Ectodermal cell (in vitro differentiated cells): ENCODE measurements around the gene ABHD12.

Experiments
- H3K27ac ChIP-seq: 2 replicates; pipeline ENCODE4 v1.7.0; 2013; ENCODE audit warnings: mild to moderate bottlenecking, low read depth, low read length; ENCODE audit not compliant: insufficient read depth, poor library complexity, severe bottlenecking
- H3K27me3 ChIP-seq: 2 replicates; pipeline ENCODE4 v1.7.0; 2013; ENCODE audit warnings: mild to moderate bottlenecking, low read length; ENCODE audit not compliant: insufficient read depth, control insufficient read depth, poor library complexity, severe bottlenecking
- H3K36me3 ChIP-seq: one replicate; pipeline ENCODE4 v1.7.0; 2013; ENCODE audit warnings: low read length; ENCODE audit not compliant: control insufficient read depth, insufficient read depth
- H3K4me1 ChIP-seq: one replicate; pipeline ENCODE4 v1.7.0; 2013; ENCODE audit warnings: low read length; ENCODE audit not compliant: control insufficient read depth, insufficient read depth
- H3K4me3 ChIP-seq: 2 replicates; pipeline ENCODE4 v1.7.0; 2013; ENCODE audit warnings: low read depth, low read length, control low read depth; ENCODE audit not compliant: insufficient read depth
- H3K9me3 ChIP-seq: 2 replicates; pipeline ENCODE4 v1.7.0; 2013; ENCODE audit warnings: mild to moderate bottlenecking, low read length, moderate library complexity; ENCODE audit not compliant: control insufficient read depth
- WGBS, 2 experiments: methylation state at CpG; one replicate each; pipeline ENCODE4 v1.1.7; 2013; ENCODE audit warnings: missing lambda C conversion rate in 2 of 2; 5-methylcytosine and 5-hydroxymethylcytosine counted together

The ABHD12 gene

DNA sequence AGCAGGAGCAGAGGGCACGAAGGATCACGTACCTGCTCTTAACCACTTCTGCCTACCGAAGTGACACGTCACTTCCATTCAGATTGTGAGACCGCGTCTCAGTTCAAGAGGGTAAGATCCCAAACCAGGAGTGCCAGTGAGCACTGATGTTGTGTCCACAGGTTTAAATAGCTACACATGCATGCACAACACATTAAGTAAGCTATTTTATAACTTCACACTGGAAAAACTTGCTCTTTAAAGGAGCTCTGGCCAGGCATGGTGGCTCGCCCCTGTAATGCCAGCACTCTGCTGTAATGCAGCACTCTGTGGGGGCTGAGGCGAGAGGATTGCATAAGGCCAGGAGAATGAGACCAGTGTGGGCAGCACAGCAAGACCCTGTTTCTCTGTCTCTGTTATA lies 21.1 kb downstream of the ABHD12 start:
- peaks cover 4% of the 10 kb centered on the region for H3K4me1 ChIP-seq
- no peak overlapping the region for H3K4me3 ChIP-seq
- H3K27me3 ChIP-seq = no peaks in the 10 kb centered on the region
- WGBS, 2 experiments = 88 to 90% methylated on average over 8 of the region's 8 CpGs
- no peak overlapping the region for H3K27ac ChIP-seq
- no peaks in the 10 kb centered on the region for H3K36me3 ChIP-seq
- H3K9me3 ChIP-seq = no peaks in the 10 kb centered on the region

DNA sequence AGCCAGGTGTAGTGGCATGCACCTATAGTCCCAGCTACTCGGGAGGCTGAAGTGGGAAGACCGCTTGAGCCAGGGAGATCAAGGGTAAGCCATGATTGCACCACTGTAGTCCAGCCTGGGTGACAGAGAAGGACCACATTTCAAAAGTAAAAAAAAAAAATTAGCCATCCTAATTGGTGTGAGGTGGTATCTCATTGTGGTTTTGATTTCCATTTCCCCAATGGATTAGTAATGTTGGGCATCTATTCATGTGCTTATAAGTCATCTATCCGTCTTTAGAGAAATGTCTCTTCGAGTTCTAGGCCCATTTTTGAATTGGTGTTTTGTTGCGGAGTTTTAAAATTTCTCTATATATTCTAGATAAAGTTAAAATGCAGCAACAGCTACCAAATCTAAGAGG lies 21.7 kb downstream of the ABHD12 start:
- no peaks in the 10 kb centered on the region for H3K27me3 ChIP-seq
- WGBS, 2 experiments = 93 to 96% methylated on average over 2 to 4 of the region's 5 CpGs
- peaks cover 6% of the 10 kb centered on the region for H3K4me1 ChIP-seq
- H3K9me3 ChIP-seq = no peaks in the 10 kb centered on the region
- no peak overlapping the region for H3K27ac ChIP-seq
- H3K36me3 ChIP-seq = no peaks in the 10 kb centered on the region
- no peak overlapping the region for H3K4me3 ChIP-seq

DNA sequence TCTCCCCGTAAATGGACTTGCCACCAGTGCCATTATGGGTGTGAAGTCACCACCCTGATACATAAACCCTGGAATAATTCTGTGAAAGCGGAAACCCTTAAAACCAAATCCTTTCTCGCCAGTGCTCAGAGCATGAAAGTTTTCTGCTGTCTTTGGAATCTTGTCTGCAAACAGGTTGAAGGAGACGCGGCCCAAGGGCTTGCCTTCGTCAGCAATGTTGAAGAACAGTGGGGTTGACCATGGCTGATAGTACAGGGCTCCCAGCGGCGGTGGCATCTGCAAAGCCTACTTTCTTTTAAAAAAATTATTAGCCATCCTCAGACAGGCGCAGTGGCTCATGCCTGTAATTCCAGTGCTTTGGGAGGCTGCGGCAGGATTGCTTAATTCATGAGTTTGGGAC lies 22.1 kb downstream of the ABHD12 start:
- no peak overlapping the region for H3K27ac ChIP-seq
- WGBS, 2 experiments = 95% methylated on average over 10 of the region's 10 CpGs
- peaks cover 6% of the 10 kb centered on the region for H3K4me1 ChIP-seq
- no peaks in the 10 kb centered on the region for H3K36me3 ChIP-seq
- no peaks in the 10 kb centered on the region for H3K27me3 ChIP-seq
- H3K9me3 ChIP-seq = no peaks in the 10 kb centered on the region
- no peak overlapping the region for H3K4me3 ChIP-seq

DNA sequence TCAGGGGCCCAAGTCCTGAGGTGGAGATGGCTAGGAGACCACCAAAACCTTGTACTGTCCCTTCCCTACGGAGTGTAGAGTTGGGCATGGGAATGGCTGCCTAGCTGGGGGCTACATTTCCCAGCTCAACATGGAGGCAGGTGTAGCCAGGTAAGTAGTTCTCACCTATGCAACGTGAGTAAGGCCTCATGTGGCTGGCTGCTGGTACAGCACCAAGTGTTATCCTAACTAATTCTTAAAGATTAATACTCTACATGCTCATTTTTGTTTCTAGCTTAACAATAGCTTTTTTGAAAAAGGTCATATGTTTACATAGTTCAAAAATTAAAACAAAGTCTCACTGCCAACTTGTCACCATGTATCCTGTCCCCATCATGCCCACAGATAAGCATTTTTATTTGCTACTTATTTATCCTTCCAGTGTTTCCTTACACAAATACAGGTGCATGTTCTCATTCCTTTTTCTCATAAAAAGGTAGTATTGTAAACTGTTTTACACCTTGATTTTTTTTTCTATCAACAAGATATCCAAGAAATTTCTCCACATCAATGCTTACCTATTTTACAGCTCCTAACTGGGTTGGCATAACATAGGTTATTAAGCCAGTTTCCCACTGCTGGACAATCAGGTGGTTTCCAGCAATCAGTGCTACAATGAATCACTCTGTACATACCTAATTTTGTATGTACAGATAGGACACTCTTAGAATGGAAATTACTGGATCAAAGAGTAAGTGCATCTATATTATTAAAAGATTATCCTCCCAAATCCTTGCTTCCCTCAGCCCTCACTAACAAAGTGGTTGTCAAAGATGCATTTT lies 25.5 kb downstream of the ABHD12 start:
- Histone ChIP-seq H3K4me3 (no peak overlapping the region), H3K36me3 (no peaks in the 10 kb centered on the region), H3K9me3 (no peaks in the 10 kb centered on the region), H3K27me3 (no peaks in the 10 kb centered on the region), H3K4me1 (peaks cover 6% of the 10 kb centered on the region), H3K27ac (no peak overlapping the region)
- 81 to 94% methylated on average over 2 of the region's 2 CpGs for WGBS, 2 experiments

DNA sequence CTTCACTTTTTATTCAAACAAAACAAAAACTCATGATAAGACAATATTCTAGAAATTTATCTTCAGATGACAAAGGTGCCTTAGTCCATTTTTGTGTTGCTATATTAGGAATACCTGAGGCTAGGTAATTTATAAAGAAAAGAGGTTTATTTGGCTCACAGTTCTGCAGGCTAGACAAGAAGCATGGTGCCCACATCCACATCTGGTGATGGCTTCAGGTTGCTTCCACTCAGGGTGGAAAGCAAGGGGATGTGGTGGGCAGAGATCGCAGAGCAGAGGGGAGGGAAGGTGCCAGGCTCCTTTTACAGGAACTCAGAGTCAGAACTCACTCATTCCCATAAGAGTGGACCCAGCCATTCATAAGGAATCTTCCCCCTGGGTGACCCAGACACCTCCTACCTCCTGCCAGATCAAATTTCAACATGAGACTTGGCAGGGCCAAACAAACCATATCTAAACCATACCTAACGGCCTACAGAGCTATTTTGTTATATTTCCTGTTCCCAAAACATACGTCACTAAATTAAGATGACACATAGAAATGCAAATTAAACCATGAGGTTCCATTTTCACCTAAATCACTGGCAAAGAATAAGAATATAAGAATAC lies 26.4 kb downstream of the ABHD12 start:
- Histone ChIP-seq H3K9me3 (no peaks in the 10 kb centered on the region), H3K36me3 (no peaks in the 10 kb centered on the region), H3K4me3 (no peak overlapping the region), H3K27me3 (no peaks in the 10 kb centered on the region), H3K4me1 (peaks cover 6% of the 10 kb centered on the region), H3K27ac (no peak overlapping the region)
- WGBS, 2 experiments = 85 to 88% methylated on average over 3 of the region's 3 CpGs

DNA sequence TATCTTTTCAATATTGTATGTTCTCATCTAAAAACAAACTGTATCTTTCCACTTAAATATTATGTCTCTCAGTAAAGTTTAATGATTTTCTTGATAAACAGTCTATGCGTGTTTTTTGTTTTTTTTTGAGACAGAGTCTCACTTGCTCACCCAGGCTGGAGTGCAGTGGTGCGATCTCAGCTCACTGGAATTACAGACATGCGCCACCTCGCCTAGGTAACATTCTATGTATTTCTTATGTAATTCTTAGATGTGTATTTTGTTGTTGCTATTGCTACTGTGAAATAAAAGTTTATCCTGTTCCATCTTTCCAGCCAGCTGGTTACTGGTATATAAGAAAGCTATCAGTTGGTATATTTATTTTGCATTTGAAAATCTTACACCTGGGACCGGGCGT lies 29.4 kb downstream of the ABHD12 start:
- Histone ChIP-seq H3K4me1 (peaks cover 11% of the 10 kb centered on the region), H3K4me3 (no peak overlapping the region), H3K9me3 (no peaks in the 10 kb centered on the region), H3K27ac (no peak overlapping the region), H3K36me3 (no peaks in the 10 kb centered on the region), H3K27me3 (no peaks in the 10 kb centered on the region)
- 98% methylated on average over 6 of the region's 6 CpGs for WGBS, 2 experiments

DNA sequence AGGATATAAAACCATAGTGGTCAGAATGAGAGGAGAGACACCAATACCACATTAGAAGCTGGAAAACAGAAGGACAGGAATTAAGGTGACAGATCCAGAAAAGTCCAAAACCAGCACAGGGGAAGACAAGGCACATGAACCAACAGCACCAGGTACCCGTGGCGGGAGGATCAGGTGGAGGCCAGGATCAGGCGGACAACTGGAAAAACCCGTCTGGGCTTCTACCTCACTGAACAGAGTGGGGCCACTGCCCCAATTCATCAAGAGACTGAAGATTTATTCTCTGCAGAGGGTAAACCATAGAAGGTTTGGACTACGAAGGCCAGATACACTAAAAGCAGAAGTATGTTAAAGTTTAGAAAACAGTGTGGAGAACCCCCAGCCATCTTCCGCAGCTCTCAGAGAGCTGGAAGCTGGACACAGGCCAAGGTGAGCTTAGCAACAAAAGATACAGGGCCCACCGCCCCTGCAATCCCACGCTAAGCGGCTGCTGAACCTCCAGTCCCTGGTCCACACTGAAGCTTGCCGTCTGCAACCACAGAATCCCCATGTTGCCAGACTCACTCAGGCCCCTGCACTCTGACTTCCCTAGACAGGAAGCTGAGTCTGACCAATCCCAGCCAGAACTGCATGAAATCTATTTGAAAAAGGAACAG lies 29.9 kb downstream of the ABHD12 start:
- no peak overlapping the region for H3K27ac ChIP-seq
- no peak overlapping the region for H3K4me3 ChIP-seq
- no peaks in the 10 kb centered on the region for H3K27me3 ChIP-seq
- H3K36me3 ChIP-seq = no peaks in the 10 kb centered on the region
- peaks cover 11% of the 10 kb centered on the region for H3K4me1 ChIP-seq
- WGBS, 2 experiments = 92% methylated on average over 10 of the region's 10 CpGs
- H3K9me3 ChIP-seq = no peaks in the 10 kb centered on the region

DNA sequence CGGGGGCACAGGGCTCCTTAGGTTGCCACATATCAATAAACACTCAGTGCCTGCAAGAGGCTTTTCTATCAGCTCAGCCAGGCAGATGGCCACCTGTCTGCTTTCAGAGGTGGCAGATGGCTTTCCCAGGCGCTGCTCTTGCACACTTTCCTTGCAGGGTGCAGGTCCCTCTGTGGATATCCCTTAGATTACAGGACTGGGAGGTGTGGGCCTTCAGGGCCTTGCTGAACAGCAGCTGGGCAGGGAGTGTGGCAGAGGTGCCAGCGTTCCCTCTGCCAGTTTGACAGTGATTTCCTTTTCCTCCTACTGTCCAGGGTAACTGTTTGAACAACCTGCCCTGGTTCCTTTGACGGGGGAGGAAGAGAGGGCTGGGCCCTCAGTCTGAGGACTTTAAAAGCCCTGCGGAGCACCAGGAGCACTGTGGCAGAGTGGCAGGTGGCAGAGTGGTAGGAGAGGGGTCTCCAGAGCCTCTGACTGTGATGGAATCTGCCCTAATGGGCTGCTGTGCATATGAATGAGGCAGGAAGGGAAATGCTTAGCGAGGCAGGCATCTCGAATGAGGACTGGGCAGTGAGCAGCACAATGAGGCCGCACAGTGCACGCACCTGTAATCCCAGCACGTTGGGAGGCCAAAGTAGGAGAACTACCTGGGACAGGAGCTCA lies 34.2 kb downstream of the ABHD12 start:
- Histone ChIP-seq H3K36me3 (no peaks in the 10 kb centered on the region), H3K27ac (peak overlapping the region; percentile 67), H3K4me3 (no peak overlapping the region), H3K27me3 (no peaks in the 10 kb centered on the region), H3K4me1 (peaks cover 15% of the 10 kb centered on the region), H3K9me3 (no peaks in the 10 kb centered on the region)
- 41 to 43% methylated on average over 10 of the region's 10 CpGs for WGBS, 2 experiments

DNA sequence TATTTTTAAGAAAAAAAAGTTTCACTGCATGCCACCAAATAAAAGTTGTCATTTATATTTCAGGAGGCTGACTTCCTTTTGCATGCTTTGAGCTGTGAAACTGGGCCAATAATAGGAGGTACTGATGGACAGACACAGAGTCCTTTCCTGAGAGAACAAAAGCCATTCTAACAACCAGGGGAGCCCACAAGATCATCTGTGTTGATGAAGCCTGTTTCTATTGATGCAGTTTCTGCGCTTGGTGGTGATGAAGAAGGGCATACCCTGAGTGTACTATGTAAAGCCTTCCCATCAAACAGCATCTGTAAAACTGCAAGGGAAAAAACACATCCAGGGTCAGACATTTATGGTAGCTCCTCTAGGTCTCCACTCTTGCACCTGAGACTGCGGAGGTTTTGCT lies 34.8 kb downstream of the ABHD12 start:
- peaks cover 15% of the 10 kb centered on the region for H3K4me1 ChIP-seq
- H3K9me3 ChIP-seq = no peaks in the 10 kb centered on the region
- H3K36me3 ChIP-seq = no peaks in the 10 kb centered on the region
- peak overlapping the region; percentile 67 for H3K27ac ChIP-seq
- 91% methylated on average over 2 of the region's 2 CpGs for WGBS, 2 experiments
- H3K4me3 ChIP-seq = no peak overlapping the region
- H3K27me3 ChIP-seq = no peaks in the 10 kb centered on the region

DNA sequence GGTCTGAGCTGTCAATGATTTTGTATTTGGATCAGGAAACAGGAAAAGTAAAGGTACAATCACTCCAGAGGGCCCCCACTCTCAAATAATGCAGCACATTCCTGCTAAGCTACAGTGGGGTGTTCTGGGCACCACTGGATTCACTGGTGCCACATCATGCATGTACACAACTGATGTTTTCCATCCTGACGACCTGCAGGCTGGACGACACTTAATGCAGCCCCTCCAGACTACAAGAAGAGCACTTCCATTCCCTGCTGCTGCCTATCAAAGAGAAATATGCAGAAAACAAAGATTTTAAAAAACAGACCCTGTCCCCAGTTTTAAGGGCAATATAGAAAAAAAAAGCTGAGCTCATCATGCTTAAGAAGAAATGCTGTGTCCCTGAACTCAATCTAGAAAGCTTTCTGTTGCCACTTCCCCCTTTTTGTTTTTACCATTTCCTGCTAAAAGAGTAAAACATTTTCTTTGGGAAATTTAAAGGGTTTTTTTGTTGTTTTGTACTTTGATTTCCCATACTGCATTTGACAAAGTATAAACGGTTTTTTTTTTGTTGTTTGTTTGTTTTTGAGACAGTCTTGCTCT lies 35.5 kb downstream of the ABHD12 start:
- H3K27ac ChIP-seq = no peak overlapping the region
- 89 to 92% methylated on average over 2 to 3 of the region's 3 CpGs for WGBS, 2 experiments
- H3K4me3 ChIP-seq = no peak overlapping the region
- H3K27me3 ChIP-seq = no peaks in the 10 kb centered on the region
- no peaks in the 10 kb centered on the region for H3K36me3 ChIP-seq
- no peaks in the 10 kb centered on the region for H3K9me3 ChIP-seq
- H3K4me1 ChIP-seq = peaks cover 15% of the 10 kb centered on the region
